GM19395 (cell line): ENCODE measurements around the gene ARMH4.

Experiments
- ATAC-seq: cut with Tn5 transposase; IDR thresholded peaks from one replicate; pipeline ENCODE4 v1.9.1; 2021; ENCODE audit warnings: mild to moderate bottlenecking, moderate library complexity; ENCODE audit not compliant: unreplicated experiment

The ARMH4 gene

GRCh38 chr14:57974896-57975295, 177.1 kb downstream of the ARMH4 start:
- ATAC-seq: no peak

GRCh38 chr14:57970594-57970993, 181.4 kb downstream of the ARMH4 start:
- no peak for ATAC-seq

DNA sequence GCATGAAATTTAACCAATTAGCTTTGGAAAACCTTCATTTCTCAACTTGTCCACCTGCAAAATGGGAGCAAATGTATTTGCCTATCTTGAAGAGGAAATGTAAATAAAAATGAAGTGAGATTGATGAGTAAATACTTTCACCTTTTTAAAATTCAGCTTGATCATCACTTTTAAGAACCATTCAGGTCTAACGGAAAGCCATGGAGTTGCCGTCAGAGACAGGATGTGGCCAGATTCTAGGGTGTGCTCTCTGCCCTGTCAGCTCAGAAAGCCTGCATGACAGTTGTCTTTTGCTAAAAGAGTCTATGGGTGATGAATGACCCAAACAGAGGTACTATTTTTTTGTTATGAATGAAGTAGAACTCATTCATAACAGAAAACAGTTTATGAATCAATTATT, 181.8 kb downstream of the ARMH4 start:
- no peak for ATAC-seq

- ATAC-seq: no peak
Observed at GRCh38 chr14:57963071-57963470, 188.9 kb downstream of the ARMH4 start.

GRCh38 chr14:57962325-57963035, 189.5 kb downstream of the ARMH4 start:
- no peak for ATAC-seq

DNA sequence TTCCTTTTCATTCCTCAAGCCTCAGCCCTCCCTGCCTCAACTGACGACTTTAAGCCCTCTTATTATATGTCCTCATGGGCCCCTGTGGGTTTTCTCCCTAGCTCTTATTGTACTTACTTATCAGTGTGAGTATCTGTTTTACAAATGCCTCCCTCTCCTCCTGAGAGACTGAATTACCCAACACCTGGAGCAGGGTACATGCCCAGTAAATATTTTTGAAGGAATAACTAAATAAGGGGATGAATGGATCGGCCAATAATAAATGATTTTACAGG, 190.3 kb downstream of the ARMH4 start:
- ATAC-seq: no peak

DNA sequence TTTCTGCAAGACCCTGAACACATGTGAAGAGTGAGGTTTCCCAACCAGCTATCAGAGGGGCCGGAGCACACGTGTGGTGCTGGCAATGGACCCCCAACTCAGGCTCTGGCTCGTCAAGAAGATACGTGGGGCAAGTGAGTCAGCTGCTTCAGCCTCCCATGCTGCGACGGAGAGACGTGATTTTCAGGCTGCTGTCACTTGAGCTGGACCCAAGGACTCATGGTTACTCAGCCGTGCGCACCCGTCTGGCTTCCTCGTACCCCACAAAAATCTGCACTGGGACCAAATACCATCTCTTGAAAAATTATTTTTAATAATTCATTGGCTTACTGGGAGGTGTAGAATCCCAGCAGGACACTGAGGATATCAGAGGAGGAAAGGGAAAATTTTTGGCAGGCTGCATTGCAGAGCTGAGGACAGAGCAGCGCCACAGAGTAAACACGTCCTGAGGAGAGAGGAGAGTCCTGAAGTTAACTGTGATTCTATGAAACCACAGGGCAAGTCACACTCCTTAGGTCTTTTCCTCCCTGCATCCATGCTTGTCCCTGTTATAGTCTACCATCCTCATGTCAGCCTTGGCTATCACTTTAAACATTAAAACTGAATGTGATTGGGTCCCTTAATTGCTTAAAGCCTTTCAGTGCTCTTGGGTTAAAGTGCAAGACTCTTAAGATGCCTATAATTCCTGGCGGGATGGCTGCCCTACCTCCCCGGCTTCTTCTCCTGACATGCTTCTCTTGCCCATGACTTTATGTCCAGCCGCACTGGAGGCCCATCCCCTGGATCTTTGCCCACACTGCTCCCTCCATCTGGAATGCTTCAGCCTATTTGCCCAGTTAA, 190.8 kb downstream of the ARMH4 start:
- ATAC-seq: no peak

DNA sequence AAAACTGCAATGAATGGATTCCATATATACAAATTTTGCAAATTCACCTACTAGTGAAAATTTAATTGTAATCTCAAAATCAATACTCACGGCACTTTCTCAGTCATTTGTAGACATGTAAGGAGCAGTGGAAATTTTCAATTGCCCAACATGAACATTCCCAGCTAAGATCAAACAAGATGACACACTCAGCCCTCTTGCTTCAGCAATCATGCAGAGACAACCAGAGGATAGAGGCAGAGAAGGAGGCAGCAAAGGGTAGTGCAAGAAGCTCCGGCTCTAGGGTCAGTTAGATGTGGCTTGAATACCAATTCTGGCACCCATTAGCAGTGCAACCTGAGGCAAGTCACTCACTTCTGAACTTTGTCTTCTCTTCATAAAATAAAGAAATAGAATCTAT, 194.6 kb downstream of the ARMH4 start:
- ATAC-seq: no peak
